Omental fat pad (tissue), 4 donors: ENCODE data around the gene SOX5. TPM values are rescaled to one million over a fixed set of nuclear protein-coding genes. Genes with fewer than 3 reads are reported as not detected.

Experiments
- ATAC-seq: fragments of 150-250 bp; one replicate; pipeline ENCODE4 v1.9.1; 2016; ENCODE audit warnings: mild to moderate bottlenecking, moderate library complexity; ENCODE audit not compliant: low FRiP score
- DNase-seq: peaks from one replicate; pipeline ENCODE4 v3.0.0-alpha.2; 2019; ENCODE audit warnings: low spot score
- CTCF ChIP-seq, 3 donors: fragments of 450-650 bp; IDR thresholded peaks; one replicate each; pipeline ENCODE4 v1.5.1; 2016 to 2017; ENCODE audit warnings: antibody characterized with exemption in 3 of 3, mild to moderate bottlenecking in 3 of 3, moderate library complexity in 2 of 3
- total RNA-seq, 4 donors: library from RNA; depleted of rRNA; stranded (reverse); fragments of >200 nt; gene quantifications; one replicate each; pipeline ENCODE4 v1.1.0, GENCODE V29; 2016

The SOX5 gene
- total RNA-seq, 4 donors from 2014 or later, result 22.1 to 67.6 (median 34.6) TPM

- ATAC-seq, result no peak
- DNase-seq, result no peak
- no peak for TF ChIP-seq CTCF (IDR thresholded peaks at IDR 0.05)
These were observed 1.4 kb upstream of the SOX5 start for GRCh38 chr12:23950775-23951451.

GRCh38 chr12:23950210-23950774, 822 bp upstream of the SOX5 start:
- TF ChIP-seq CTCF (IDR thresholded peaks at IDR 0.05), result no peak
- ATAC-seq (peak; percentile 41), DNase-seq (no peak)

- ATAC-seq, result no peak
- DNase-seq, result no peak
- no peak for TF ChIP-seq CTCF (IDR thresholded peaks at IDR 0.05)
These were observed 1.2 kb downstream of the SOX5 start for GRCh38 chr12:23948291-23948690.

GRCh38 chr12:23947395-23947794, 2.1 kb downstream of the SOX5 start:
- no peak for TF ChIP-seq CTCF (IDR thresholded peaks at IDR 0.05)
- no peak for DNase-seq
- ATAC-seq, result no peak

- ATAC-seq, result no peak
- DNase-seq, result no peak
- TF ChIP-seq CTCF (IDR thresholded peaks at IDR 0.05), result no peak
These were observed 4.2 kb downstream of the SOX5 start for GRCh38 chr12:23945249-23945648.

GRCh38 chr12:23944067-23944466, 5.4 kb downstream of the SOX5 start:
- ATAC-seq (no peak), DNase-seq (no peak)
- TF ChIP-seq CTCF (IDR thresholded peaks at IDR 0.05), result no peak

- ATAC-seq (no peak), DNase-seq (no peak)
- TF ChIP-seq CTCF (IDR thresholded peaks at IDR 0.05), result no peak
These were observed 6.6 kb downstream of the SOX5 start for GRCh38 chr12:23942841-23943240.
